8988T (cell line): ENCODE data around the gene SNRPE.

Source experiments
- DNase-seq: peaks from one replicate; pipeline ENCODE4 v3.0.0; 2011

The SNRPE gene

DNA sequence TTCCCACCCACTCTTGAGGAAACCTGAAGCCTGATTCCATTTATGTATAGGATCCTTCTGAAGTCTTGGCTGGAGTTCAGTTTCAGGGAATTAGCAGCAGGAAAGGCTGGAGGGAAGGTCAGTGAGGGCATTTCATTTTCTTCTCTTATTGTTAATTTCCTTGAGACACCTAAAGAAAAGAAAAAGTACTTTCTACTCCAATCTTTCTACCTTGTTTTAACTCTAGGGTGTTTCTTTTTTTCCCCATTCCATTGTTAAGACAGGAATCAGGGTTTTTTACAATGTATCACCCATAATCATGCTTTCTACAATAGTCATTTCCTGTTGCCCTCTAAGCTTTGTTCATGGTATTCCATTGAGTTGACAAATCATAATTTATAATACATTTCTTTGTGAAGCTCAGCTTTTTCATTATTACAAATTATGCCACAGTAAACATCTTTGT lies 27.4 kb downstream of the SNRPE start:
- DNase-seq, result no peak

- no peak for DNase-seq
Observed at GRCh38 chr1:203891950-203892349, 30.6 kb downstream of the SNRPE start.

DNA sequence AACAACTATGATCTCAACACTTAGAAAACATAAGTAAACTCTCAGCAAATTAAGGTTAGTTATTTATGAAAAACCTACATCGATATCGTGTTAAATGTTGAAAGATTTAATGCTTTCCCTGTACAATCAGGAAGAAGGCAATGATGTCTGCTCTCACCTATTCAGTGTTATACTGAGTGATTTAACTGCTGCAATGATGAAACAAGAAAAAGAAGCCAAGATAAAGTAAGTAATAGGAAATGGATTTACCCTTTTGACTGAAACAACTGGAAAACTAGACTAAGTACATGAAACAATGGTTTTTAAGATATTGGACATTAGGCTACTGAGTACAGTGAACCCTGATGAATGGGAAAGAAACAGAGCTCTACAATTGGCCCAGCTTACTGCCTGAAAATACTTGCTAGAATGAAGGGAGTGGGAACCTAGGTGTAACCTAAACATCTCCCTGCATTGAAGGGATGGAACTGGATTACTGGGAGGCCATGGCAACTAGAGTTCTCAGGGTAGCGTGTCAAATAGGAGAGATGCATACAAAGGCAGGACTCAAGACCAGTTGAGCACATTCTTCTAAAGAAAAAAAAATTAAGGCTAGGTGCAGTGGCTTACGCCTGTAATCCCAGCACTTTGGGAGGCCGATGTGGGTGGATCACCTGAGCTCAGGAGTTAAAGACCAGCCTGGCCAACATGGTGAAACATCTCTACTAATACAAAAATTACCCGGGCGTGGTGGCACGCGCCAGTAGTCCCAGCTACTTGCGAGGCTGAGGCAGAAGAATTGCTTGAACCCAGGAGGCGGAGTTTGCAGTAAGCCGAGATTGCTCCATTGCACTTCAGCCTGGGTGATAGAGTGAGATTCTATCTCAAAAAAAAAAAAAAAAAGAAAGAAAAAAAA lies 37.3 kb downstream of the SNRPE start:
- no peak for DNase-seq

DNA sequence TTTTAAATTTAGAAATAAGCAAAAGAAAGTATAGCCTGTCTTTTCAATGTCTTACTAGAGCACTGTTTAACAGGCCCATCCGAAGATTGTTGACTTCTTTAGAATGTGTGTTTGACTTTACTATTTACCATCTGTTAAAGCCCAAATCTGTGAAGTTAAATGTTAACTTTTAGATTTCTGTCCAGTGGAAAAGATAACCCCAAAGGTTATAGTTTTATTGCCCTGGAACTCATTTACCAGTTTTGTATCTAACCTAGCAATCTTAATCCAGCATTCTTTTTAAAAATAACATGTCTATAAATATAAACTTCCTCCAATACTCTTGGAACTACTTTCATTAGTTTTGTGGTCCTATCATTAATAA lies 37.9 kb downstream of the SNRPE start:
- no peak for DNase-seq

GRCh38 chr1:203899869-203900714 lies 38.7 kb downstream of the SNRPE start:
- DNase-seq, result no peak

DNA sequence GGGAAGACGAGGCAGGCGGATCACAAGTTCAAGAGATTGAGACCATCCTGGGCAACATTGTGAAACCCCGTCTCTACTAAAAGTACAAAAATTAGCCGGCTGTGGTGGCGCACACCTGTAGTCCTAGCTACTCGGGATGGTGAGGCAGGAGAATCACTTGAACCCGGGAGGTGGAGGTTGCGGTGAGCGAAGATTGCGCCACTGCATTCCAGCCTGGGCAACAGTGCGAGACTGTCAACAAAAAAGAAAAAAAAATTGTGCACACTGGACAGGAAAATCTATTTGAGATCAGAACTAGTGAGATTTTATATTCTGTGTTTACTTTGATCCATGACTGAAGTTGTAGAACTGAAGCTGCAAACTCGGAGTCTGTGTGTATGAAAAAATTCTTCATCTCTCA lies 40.2 kb downstream of the SNRPE start:
- no peak for DNase-seq

GRCh38 chr1:203905275-203905674 lies 43.9 kb downstream of the SNRPE start:
- no peak for DNase-seq

DNA sequence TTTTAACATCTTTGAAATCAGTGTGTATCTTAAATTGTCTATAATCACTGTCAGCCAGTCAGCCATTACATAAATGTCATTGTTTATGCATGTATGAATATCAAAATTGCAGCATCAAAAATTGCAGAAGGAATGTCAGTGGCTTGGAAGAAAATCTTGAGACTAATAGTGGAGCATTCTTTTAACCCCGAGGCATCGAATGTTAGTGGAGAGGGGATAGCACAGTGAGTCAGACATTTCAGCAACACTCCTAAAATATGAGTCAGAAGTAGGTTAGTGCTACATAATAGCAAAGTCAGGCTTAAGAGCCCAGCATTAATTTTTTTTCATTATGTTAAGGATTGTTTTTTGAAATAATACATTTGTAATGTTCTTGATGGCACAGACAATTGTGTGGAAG lies 45.5 kb downstream of the SNRPE start:
- peak; percentile 68 for DNase-seq

GRCh38 chr1:203907901-203908300 lies 46.5 kb downstream of the SNRPE start:
- DNase-seq, result no peak

DNA sequence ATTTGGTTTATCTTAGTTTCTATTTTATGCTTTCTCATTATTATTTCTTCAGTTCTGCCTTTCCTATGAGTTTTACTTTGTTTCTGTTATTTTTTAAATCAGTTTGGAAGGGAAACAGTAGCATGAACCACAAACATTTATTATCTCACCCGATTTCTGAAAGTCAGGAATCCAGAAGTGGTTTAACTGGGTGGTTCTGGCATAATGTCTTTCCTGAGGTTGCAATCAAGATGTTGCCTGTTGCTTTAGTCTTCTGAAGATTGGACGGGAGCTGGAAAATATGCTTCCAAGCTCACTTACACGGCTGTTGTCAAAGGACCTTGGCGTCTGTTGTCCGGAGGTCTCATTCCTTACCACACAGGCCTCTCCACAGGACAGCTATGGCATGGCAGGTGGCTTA lies 50.4 kb downstream of the SNRPE start:
- DNase-seq, result no peak

DNA sequence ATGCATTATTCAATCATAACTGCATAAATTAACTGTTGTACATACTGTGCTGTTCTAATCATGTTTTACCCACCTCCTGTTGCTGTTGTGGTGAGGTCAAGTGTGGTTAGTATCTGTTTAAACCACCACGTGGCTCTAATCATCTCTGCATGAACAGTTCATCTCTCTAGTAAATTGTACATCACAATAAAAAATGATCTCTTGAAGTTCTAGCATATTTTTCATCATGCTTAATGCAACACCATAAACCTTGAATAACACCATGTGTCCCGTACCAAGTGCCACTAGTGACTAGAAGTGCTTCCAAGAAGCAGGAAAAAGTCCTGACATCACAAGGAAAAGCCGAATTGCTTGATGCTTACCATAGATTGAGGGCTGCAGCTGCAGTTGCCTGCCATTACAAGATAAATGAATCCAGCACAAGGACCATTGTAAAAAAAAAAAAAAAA lies 51.7 kb downstream of the SNRPE start:
- no peak for DNase-seq

DNA sequence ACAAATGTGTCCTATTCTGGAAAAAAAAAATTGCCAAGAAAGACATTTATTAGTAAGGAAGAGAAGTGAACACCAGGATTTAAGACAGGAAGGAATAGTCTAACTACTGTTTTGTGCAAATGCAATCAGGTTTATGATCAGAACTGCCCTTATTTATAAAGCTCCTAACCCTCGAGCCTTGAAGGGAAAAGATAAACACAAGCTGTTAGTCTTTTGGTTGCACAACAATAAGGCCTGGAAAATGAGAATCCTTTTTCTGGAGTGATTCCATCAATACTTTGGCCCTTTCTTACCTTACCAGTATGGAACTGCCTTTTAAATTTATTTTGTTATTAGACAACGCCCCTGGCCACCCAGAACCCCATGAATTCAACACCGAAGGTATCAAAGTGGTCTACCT lies 52.9 kb downstream of the SNRPE start:
- no peak for DNase-seq

DNA sequence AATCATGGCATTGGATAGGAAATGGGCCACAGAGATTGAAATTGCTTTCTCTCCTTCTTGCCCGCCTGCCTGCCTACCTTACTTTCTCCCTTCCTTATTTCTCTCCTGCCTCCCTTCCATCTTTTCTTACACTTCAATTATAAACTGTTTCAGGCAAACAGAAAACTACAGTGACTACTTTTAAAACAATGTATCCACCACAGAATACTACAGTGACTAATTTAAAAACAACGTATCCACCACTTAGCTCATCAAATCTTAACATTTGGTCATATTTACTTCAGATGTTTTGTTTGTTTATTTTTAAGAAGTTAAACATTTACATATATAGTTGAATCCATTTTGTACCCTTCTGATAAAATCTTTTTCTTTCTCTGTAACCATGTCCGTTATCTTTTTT lies 54.4 kb downstream of the SNRPE start:
- no peak for DNase-seq

DNA sequence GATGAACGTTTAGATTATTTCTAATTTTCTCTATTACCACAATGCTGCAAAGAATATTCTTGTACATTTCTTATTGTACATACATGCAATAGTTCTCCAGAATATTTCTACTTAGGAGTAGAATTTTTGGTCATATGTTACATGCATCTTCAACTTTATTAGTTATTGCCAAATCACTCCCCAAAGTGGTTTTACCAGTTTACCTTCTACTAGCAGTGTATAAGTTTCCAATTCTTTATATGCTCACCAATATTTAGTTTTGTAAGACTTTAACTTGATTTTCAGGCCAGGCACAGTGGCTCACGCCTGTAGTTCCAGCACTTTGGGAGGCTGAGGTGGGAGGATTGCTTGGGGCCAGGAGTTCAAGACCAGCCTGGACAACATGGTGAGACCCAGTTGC lies 55.4 kb downstream of the SNRPE start:
- no peak for DNase-seq
